Measurements from ENCODE around the gene EPAS1.

Gene EPAS1

GRCh38 chr2:46303233-46303632, 6.0 kb downstream of the EPAS1 start:
- DNase-seq = no peak

GRCh38 chr2:46303822-46304221, 6.6 kb downstream of the EPAS1 start:
- DNase-seq = no peak

GRCh38 chr2:46304635-46305034, 7.4 kb downstream of the EPAS1 start:
- DNase-seq = no peak

GRCh38 chr2:46305187-46305586, 8.0 kb downstream of the EPAS1 start:
- DNase-seq = no peak

- no peak for DNase-seq
These were observed 8.6 kb downstream of the EPAS1 start for GRCh38 chr2:46305767-46306166.

- no peak for DNase-seq
These were observed 9.1 kb downstream of the EPAS1 start for GRCh38 chr2:46306330-46306751.

- no peak for DNase-seq
These were observed 9.9 kb downstream of the EPAS1 start for GRCh38 chr2:46306988-46307655.

- DNase-seq = no peak
These were observed 10.9 kb downstream of the EPAS1 start for GRCh38 chr2:46308081-46308480.

- DNase-seq = no peak
These were observed 11.4 kb downstream of the EPAS1 start for GRCh38 chr2:46308629-46309028.

GRCh38 chr2:46309052-46309953, 12.1 kb downstream of the EPAS1 start:
- no peak for DNase-seq

GRCh38 chr2:46310446-46310845, 13.2 kb downstream of the EPAS1 start:
- no peak for DNase-seq

GRCh38 chr2:46311651-46312223, 14.5 kb downstream of the EPAS1 start:
- DNase-seq = no peak

- DNase-seq = no peak
These were observed 15.9 kb downstream of the EPAS1 start for GRCh38 chr2:46313063-46313462.

GRCh38 chr2:46314065-46314835, 17.0 kb downstream of the EPAS1 start:
- DNase-seq = no peak

- peak; percentile 74 for DNase-seq
These were observed 18.1 kb downstream of the EPAS1 start for GRCh38 chr2:46315103-46315890.

- no peak for DNase-seq
These were observed 19.9 kb downstream of the EPAS1 start for GRCh38 chr2:46317094-46317486.

GRCh38 chr2:46318579-46319460, 21.6 kb downstream of the EPAS1 start:
- no peak for DNase-seq

GRCh38 chr2:46319711-46320110, 22.5 kb downstream of the EPAS1 start:
- no peak for DNase-seq

GRCh38 chr2:46320141-46320567, 22.9 kb downstream of the EPAS1 start:
- DNase-seq = no peak

GRCh38 chr2:46323730-46324129, 26.5 kb downstream of the EPAS1 start:
- no peak for DNase-seq
